Measurements from ENCODE around the gene UBE2A. TPM values are rescaled to one million over a fixed set of nuclear protein-coding genes. Genes with fewer than 3 reads are reported as not detected.

The UBE2A gene
- total RNA-seq, 3 donors from 2014 or later (not counting 1 experiment from before 2014, with no cell fraction given) = 88.4 to 125 (median 91.0) TPM

DNA sequence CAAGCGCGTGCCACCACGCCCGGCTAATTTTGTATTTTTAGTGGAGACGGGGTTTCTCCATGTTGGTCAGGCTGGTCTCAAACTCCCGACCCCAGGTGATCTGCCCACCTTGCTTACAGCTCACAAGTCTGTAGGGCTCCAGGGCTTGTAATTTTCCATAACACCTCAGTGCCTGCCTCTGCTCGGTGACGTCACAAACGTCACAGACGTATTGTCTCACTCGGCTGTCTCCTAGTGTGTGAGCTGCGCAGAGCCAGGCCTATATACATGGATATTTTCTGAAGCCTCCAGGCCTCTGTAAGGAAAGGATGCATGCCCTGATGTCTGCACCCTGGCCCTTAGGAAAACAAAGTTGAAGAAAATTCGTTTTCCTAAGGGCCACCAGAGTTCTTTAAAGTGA, 40.4 kb downstream of the UBE2A start:
- ATAC-seq (no peak), DNase-seq (no peak)
- H3K9me3 Mint-ChIP-seq = no peaks in the 10 kb centered on the region
- no peaks in the 10 kb centered on the region for H3K27me3 Mint-ChIP-seq (ENCODE audit: low read depth in 2 of 2)
- no peak overlapping the region for H3K4me3 ChIP-seq (ENCODE audit: low read length)
- H3K4me3 Mint-ChIP-seq = no peak overlapping the region
- intact Hi-C loops (cut with micrococcal nuclease) = no loop called here
- no peaks in the 10 kb centered on the region for H3K36me3 Mint-ChIP-seq
- H3K27me3 ChIP-seq (ENCODE audit: control insufficient read depth, insufficient read depth, low read length) = no peaks in the 10 kb centered on the region
- H3K4me1 ChIP-seq (ENCODE audit: control insufficient read depth, insufficient read depth, low read length) = peaks cover 7% of the 10 kb centered on the region
- no peak overlapping the region for H3K27ac ChIP-seq (ENCODE audit: low read length)
- WGBS (ENCODE audit: insufficient coverage) = 93% methylated on average over 12 of the region's 13 CpGs
- TF ChIP-seq, protein P1, sequence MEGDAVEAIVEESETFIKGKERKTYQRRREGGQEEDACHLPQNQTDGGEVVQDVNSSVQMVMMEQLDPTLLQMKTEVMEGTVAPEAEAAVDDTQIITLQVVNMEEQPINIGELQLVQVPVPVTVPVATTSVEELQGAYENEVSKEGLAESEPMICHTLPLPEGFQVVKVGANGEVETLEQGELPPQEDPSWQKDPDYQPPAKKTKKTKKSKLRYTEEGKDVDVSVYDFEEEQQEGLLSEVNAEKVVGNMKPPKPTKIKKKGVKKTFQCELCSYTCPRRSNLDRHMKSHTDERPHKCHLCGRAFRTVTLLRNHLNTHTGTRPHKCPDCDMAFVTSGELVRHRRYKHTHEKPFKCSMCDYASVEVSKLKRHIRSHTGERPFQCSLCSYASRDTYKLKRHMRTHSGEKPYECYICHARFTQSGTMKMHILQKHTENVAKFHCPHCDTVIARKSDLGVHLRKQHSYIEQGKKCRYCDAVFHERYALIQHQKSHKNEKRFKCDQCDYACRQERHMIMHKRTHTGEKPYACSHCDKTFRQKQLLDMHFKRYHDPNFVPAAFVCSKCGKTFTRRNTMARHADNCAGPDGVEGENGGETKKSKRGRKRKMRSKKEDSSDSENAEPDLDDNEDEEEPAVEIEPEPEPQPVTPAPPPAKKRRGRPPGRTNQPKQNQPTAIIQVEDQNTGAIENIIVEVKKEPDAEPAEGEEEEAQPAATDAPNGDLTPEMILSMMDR (IDR thresholded peaks at IDR 0.05) = no peak
- no peaks in the 10 kb centered on the region for H3K36me3 ChIP-seq (ENCODE audit: control insufficient read depth, insufficient read depth, low read length)
- H3K9me3 ChIP-seq (ENCODE audit: control insufficient read depth, insufficient read depth, low read length) = no peaks in the 10 kb centered on the region
- peaks cover 11 to 20% of the 10 kb centered on the region in 2 donors for H3K4me1 Mint-ChIP-seq
- H3K27ac Mint-ChIP-seq = peak overlapping the region in 1 of 2 donors; percentile 80

DNA sequence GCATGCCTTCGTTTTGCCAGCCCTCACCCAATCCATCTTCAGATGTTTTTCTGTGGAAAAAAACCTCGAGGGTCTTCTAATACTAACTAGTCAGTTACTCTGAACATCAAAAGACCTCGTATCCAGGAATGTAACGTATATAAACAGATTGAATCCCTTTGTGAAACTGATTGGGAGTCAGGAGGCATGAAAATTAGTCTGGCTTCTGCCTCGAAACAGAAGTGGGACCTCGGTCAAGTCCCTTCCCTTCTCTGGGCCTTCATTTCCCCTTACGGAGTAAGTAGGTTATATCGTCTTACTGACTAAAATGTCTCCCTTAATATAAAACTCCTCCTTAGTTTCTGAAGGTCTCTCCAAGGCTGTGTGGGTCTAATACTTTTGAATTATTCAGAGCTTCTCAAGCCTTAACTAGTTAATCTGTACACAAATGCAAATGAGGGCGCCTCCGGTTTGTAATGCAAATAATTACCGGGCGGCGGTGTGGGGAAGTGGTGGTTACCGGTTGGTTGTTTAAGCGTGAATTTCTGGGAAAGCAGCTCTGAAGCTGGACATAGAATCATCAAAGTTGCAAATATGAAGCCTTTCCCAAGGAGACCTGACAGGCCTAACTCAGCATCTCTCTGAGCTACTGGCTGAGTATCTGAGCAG, 43.3 kb downstream of the UBE2A start:
- TF ChIP-seq, protein P1 (IDR thresholded peaks at IDR 0.05) = no peak
- Mint-ChIP-seq H3K4me1 (peaks cover 5 to 15% of the 10 kb centered on the region in 2 donors), H3K27ac (peak overlapping the region; percentile 44 to 57), H3K36me3 (no peaks in the 10 kb centered on the region), H3K9me3 (no peaks in the 10 kb centered on the region), H3K27me3 (ENCODE audit: low read depth in 2 of 2) (no peaks in the 10 kb centered on the region), H3K4me3 (no peak overlapping the region)
- H3K27me3 ChIP-seq (ENCODE audit: control insufficient read depth, insufficient read depth, low read length) = no peaks in the 10 kb centered on the region
- H3K27ac ChIP-seq (ENCODE audit: low read length) = peak overlapping the region; percentile 1
- no peak overlapping the region for H3K4me3 ChIP-seq (ENCODE audit: low read length)
- H3K4me1 ChIP-seq (ENCODE audit: control insufficient read depth, insufficient read depth, low read length) = peaks cover 6% of the 10 kb centered on the region
- no peak for ATAC-seq
- H3K36me3 ChIP-seq (ENCODE audit: control insufficient read depth, insufficient read depth, low read length) = peaks cover 5% of the 10 kb centered on the region
- 38% methylated on average over 9 of the region's 15 CpGs for WGBS (ENCODE audit: insufficient coverage)
- no peaks in the 10 kb centered on the region for H3K9me3 ChIP-seq (ENCODE audit: control insufficient read depth, insufficient read depth, low read length)
- no peak for DNase-seq
- intact Hi-C loops (cut with micrococcal nuclease) = no loop called here

DNA sequence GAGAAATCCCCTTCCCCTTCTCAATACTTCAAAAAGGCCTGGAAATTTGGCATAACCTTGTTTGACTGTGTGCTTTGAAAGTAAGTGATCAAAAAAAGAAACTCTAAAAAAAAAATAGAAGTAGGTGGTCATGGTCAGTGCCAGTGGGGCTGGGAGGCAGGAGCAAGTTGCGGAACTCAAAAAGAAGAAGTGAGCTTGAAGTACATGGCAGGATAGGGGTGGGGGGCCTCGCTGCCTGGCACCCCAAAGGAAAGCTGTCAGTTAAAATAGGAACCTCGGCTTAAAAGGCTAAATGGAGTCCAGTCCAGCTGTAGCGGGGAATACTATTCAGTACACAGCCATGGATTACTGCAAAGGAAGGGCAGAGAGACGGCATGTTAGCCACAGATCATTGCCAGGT, 44.1 kb downstream of the UBE2A start:
- no peak overlapping the region for H3K4me3 Mint-ChIP-seq
- H3K4me1 Mint-ChIP-seq = peaks cover 5 to 15% of the 10 kb centered on the region in 2 donors
- H3K4me3 ChIP-seq (ENCODE audit: low read length) = no peak overlapping the region
- DNase-seq (no peak), ATAC-seq (no peak)
- H3K27me3 Mint-ChIP-seq (ENCODE audit: low read depth in 2 of 2) = no peaks in the 10 kb centered on the region
- WGBS (ENCODE audit: insufficient coverage) = 61% methylated on average over 5 of the region's 5 CpGs
- intact Hi-C loops (cut with micrococcal nuclease) = no loop called here
- H3K9me3 Mint-ChIP-seq = no peaks in the 10 kb centered on the region
- H3K27ac Mint-ChIP-seq = peak overlapping the region; percentile 44 to 57
- H3K9me3 ChIP-seq (ENCODE audit: control insufficient read depth, insufficient read depth, low read length) = no peaks in the 10 kb centered on the region
- peaks cover 5% of the 10 kb centered on the region for H3K36me3 ChIP-seq (ENCODE audit: control insufficient read depth, insufficient read depth, low read length)
- H3K27ac ChIP-seq (ENCODE audit: low read length) = no peak overlapping the region
- no peaks in the 10 kb centered on the region for H3K36me3 Mint-ChIP-seq
- H3K4me1 ChIP-seq (ENCODE audit: control insufficient read depth, insufficient read depth, low read length) = peaks cover 6% of the 10 kb centered on the region
- TF ChIP-seq, protein P1 (IDR thresholded peaks at IDR 0.05) = no peak
- no peaks in the 10 kb centered on the region for H3K27me3 ChIP-seq (ENCODE audit: control insufficient read depth, insufficient read depth, low read length)
